Gastrocnemius medialis (tissue), 4 donors: ENCODE data around the gene FGD5. TPM values are rescaled to one million over a fixed set of nuclear protein-coding genes. Genes with fewer than 3 reads are reported as not detected.

ENCODE experiments used
- ATAC-seq, 2 donors: fragments of 150-250 bp; one replicate each; pipeline ENCODE4 v1.9.1; 2016
- DNase-seq, 2 donors: peaks; one replicate each; pipeline ENCODE4 v3.0.0-alpha.2; 2019
- H3K27ac ChIP-seq, 4 donors: fragments of 200-600 bp; sonication (generic); 1 replicate in 1 of 4; 2 replicates in 3 of 4; pipeline ENCODE4 v1.5.1; 2016 to 2018; ENCODE audit warnings: mild to moderate bottlenecking in 2 of 4, moderate library complexity in 1 of 4
- H3K27me3 ChIP-seq, 3 donors: fragments of 200-600 bp; sonication (generic) in 2 of 3; 1 replicate in 1 of 3; 2 replicates in 2 of 3; pipeline versions ENCODE4 v1.5.1 to v1.6.0; 2016 to 2019; ENCODE audit warnings: mild to moderate bottlenecking in 1 of 3, moderate library complexity in 1 of 3
- H3K36me3 ChIP-seq, 2 donors: fragments of 200-600 bp; sonication (generic) in 1 of 2; one replicate each; pipeline ENCODE4 v1.5.1; 2017 to 2018
- H3K4me1 ChIP-seq, 2 donors: fragments of 200-600 bp; sonication (generic) in 1 of 2; one replicate each; pipeline ENCODE4 v1.5.1; 2016 to 2017; ENCODE audit warnings: mild to moderate bottlenecking in 2 of 2
- H3K4me3 ChIP-seq, 4 donors: fragments of 200-600 bp; sonication (generic) in 3 of 4; 1 replicate in 1 of 4; 2 replicates in 3 of 4; pipeline ENCODE4 v1.5.1; 2016 to 2019; ENCODE audit warnings: mild to moderate bottlenecking in 2 of 4
- H3K9me3 ChIP-seq, 3 donors: fragments of 200-600 bp; sonication (generic) in 2 of 3; 1 replicate in 1 of 3; 2 replicates in 2 of 3; pipeline ENCODE4 v1.5.1; 2016 to 2019
- CTCF ChIP-seq, 5 experiments: fragments of 450-650 bp in 3 of 5; fragments of 200-600 bp in 2 of 5; sonication (generic) in 2 of 5; IDR thresholded peaks in 4 of 5; conservative IDR thresholded peaks in 1 of 5; 1 replicate in 4 of 5; 2 replicates in 1 of 5; pipeline ENCODE4 v1.5.1; 2016 to 2019; ENCODE audit warnings: antibody characterized with exemption in 5 of 5, mild to moderate bottlenecking in 3 of 5, moderate library complexity in 3 of 5
- POLR2A ChIP-seq, 2 donors: fragments of 450-650 bp; IDR thresholded peaks; one replicate each; pipeline ENCODE4 v1.6.1; 2017; ENCODE audit warnings: antibody characterized with exemption in 2 of 2, mild to moderate bottlenecking in 2 of 2, moderate library complexity in 2 of 2
- in situ Hi-C, 4 donors: fragments of 200-750 bp; cut with MboI; loops; one replicate each; pipeline versions ENCODE4 v1.15.0 to v1.8.0; 2017; ENCODE audit warnings: low sequenced_read_pairs in 4 of 4
- intact Hi-C: fragments of 100-400 bp; cut with DNase I; formaldehyde crosslinking; loops from one replicate; pipeline ENCODE4 v1.15.1; 2023; ENCODE audit warnings: low total_unique reads
- total RNA-seq, 4 donors: library from RNA; depleted of rRNA; stranded (reverse); fragments of >200 nt; gene quantifications; one replicate each; pipeline versions ENCODE4 v1.1.0 to v1.2.3, GENCODE V29; 2016

FGD5 gene
- total RNA-seq, 4 donors from 2014 or later: 4.4 to 8.4 (median 5.2) TPM

GRCh38 chr3:14816359-14816758 is 2.4 kb upstream of the FGD5 start:
- peaks cover under 1 to 9% (median 4%) of the 10 kb centered on the region in 3 donors for H3K27me3 ChIP-seq
- no peak overlapping the region for H3K4me3 ChIP-seq
- DNase-seq: no peak
- H3K9me3 ChIP-seq: no peaks in the 10 kb centered on the region
- ATAC-seq: no peak
- TF ChIP-seq POLR2A (IDR thresholded peaks at IDR 0.05): no peak
- TF ChIP-seq CTCF (IDR thresholded peaks at IDR 0.05 in 4 of 5, conservative IDR thresholded peaks at IDR 0.05 in 1 of 5): no peak
- no peaks in the 10 kb centered on the region for H3K36me3 ChIP-seq
- H3K4me1 ChIP-seq: no peaks in the 10 kb centered on the region
- no peak overlapping the region for H3K27ac ChIP-seq
- in situ Hi-C loops (no loop called here), intact Hi-C loops (no loop called here)

GRCh38 chr3:14819671-14820070 is 909 bp downstream of the FGD5 start:
- no peak for TF ChIP-seq CTCF (IDR thresholded peaks at IDR 0.05 in 4 of 5, conservative IDR thresholded peaks at IDR 0.05 in 1 of 5)
- no peak for TF ChIP-seq POLR2A (IDR thresholded peaks at IDR 0.05)
- in situ Hi-C loops (no loop called here), intact Hi-C loops (no loop called here)
- Histone ChIP-seq H3K4me1 (peaks cover 2 to 3% of the 10 kb centered on the region in 2 donors), H3K27me3 (no peaks in the 10 kb centered on the region), H3K27ac (no peak overlapping the region), H3K4me3 (no peak overlapping the region), H3K9me3 (no peaks in the 10 kb centered on the region), H3K36me3 (no peaks in the 10 kb centered on the region)
- ATAC-seq: no peak
- DNase-seq: no peak

- H3K36me3 ChIP-seq: no peaks in the 10 kb centered on the region
- in situ Hi-C loops: no loop called here
- no peak for TF ChIP-seq CTCF (IDR thresholded peaks at IDR 0.05 in 4 of 5, conservative IDR thresholded peaks at IDR 0.05 in 1 of 5)
- TF ChIP-seq POLR2A (IDR thresholded peaks at IDR 0.05): no peak
These were observed 1.4 kb downstream of the FGD5 start for GRCh38 chr3:14820156-14820555.

GRCh38 chr3:14821151-14821550 is 2.4 kb downstream of the FGD5 start:
- Histone ChIP-seq H3K27me3 (no peaks in the 10 kb centered on the region), H3K4me3 (no peak overlapping the region), H3K27ac (no peak overlapping the region), H3K36me3 (no peaks in the 10 kb centered on the region), H3K9me3 (no peaks in the 10 kb centered on the region), H3K4me1 (peaks cover 3 to 6% of the 10 kb centered on the region in 2 donors)
- DNase-seq (no peak), ATAC-seq (no peak)
- intact Hi-C loops (no loop called here), in situ Hi-C loops (no loop called here)
- TF ChIP-seq CTCF (IDR thresholded peaks at IDR 0.05 in 4 of 5, conservative IDR thresholded peaks at IDR 0.05 in 1 of 5) (no peak), POLR2A (IDR thresholded peaks at IDR 0.05) (no peak)

More at GRCh38 chr3:14820156-14820555, 1.4 kb downstream of the FGD5 start:
- Histone ChIP-seq H3K27me3 (no peaks in the 10 kb centered on the region), H3K4me1 (peaks cover 3 to 6% of the 10 kb centered on the region in 2 donors), H3K4me3 (no peak overlapping the region), H3K27ac (no peak overlapping the region), H3K9me3 (no peaks in the 10 kb centered on the region)
- intact Hi-C loops: no loop called here
- ATAC-seq (no peak), DNase-seq (no peak)

- Histone ChIP-seq H3K27me3 (peaks cover 0 to 3% (median 0%) of the 10 kb centered on the region in 3 donors), H3K9me3 (no peaks in the 10 kb centered on the region), H3K4me1 (peaks cover 3 to 6% of the 10 kb centered on the region in 2 donors), H3K27ac (no peak overlapping the region), H3K4me3 (no peak overlapping the region), H3K36me3 (no peaks in the 10 kb centered on the region)
- in situ Hi-C loops (no loop called here), intact Hi-C loops (no loop called here)
- no peak for TF ChIP-seq POLR2A (IDR thresholded peaks at IDR 0.05)
- TF ChIP-seq CTCF (IDR thresholded peaks at IDR 0.05 in 4 of 5, conservative IDR thresholded peaks at IDR 0.05 in 1 of 5): no peak
- ATAC-seq: no peak
- DNase-seq: no peak
These were observed 3.4 kb downstream of the FGD5 start for GRCh38 chr3:14822134-14822533.
